GM12892 (cell line): Measurements from ENCODE around the gene KREMEN1.

Experiments used
- DNase-seq: peaks from one replicate; pipeline ENCODE4 v3.0.0; 2011; ENCODE audit not compliant: insufficient read length
- FAIRE-seq: peaks from 2 replicates; lab custom pipeline; 2011; peaks lifted over from hg19 to GRCh38; lab: Jason Lieb, UNC
- POLR2A ChIP-seq: IDR thresholded peaks from 2 replicates; pipeline ENCODE4 v1.6.1; 2011; ENCODE audit warnings: low read depth, low read length, control low read depth
- POLR2AphosphoS5 ChIP-seq: IDR thresholded peaks from 2 replicates; pipeline ENCODE4 v1.6.1; 2011; ENCODE audit warnings: low read depth, low read length, control low read depth
- TAF1 ChIP-seq: IDR thresholded peaks from 2 replicates; pipeline ENCODE4 v1.6.1; 2011; ENCODE audit warnings: low read depth, mild to moderate bottlenecking, control low read depth, low read length, borderline replicate concordance

Gene KREMEN1

DNA sequence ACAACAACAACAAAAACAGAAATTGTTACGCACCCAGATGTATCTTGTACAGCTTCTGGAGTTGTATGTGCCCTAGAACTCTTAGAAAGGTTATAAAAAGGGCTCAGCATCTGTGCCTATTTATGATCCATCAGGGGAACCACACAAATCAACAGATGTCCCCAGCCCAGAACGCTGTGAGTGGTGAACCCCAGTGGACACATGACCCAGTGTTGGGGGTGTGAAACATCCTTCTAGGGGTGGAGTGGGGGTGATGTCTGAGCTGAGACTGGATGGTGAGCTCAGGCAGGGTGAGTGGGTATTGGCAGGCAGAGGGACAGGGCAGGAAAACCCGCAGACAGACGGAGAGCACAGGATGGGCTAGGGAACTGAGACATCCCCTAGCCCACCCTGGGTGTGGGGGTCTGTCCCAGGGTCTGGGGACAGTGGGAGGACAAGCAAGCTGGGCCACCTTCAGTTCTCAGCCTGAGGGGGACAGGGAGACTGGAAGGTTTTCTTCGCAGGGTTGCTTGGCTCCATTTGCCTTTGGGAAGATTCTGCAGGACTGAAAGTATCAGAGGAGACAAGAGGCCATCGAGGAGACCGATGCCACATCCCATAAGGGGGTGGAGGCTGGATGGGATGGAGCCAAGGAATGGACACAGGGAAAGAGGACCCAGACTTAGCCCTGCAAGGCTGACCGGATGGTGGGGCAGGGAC is 127.0 kb downstream of the KREMEN1 start:
- FAIRE-seq (peak; percentile 5), DNase-seq (no peak)
- TF ChIP-seq TAF1 = no peak
- no peak for TF ChIP-seq POLR2AphosphoS5
- no peak for TF ChIP-seq POLR2A

- FAIRE-seq (no peak), DNase-seq (no peak)
- TF ChIP-seq TAF1 (no peak), POLR2A (no peak), POLR2AphosphoS5 (no peak)
Observed at GRCh38 chr22:29200901-29201300, 128.1 kb downstream of the KREMEN1 start.

- DNase-seq (no peak), FAIRE-seq (no peak)
- TF ChIP-seq POLR2A (no peak), POLR2AphosphoS5 (no peak), TAF1 (no peak)
Observed at GRCh38 chr22:29201782-29202181, 128.9 kb downstream of the KREMEN1 start.

- DNase-seq (peak; percentile 85), FAIRE-seq (peak; percentile 97)
- TF ChIP-seq POLR2AphosphoS5 = peak; percentile 88
- TF ChIP-seq POLR2A = peak; percentile 63
- TF ChIP-seq TAF1 = no peak; the same call in 1 of the 2 replicates
Observed at GRCh38 chr22:29202212-29203192, 129.7 kb downstream of the KREMEN1 start.

DNA sequence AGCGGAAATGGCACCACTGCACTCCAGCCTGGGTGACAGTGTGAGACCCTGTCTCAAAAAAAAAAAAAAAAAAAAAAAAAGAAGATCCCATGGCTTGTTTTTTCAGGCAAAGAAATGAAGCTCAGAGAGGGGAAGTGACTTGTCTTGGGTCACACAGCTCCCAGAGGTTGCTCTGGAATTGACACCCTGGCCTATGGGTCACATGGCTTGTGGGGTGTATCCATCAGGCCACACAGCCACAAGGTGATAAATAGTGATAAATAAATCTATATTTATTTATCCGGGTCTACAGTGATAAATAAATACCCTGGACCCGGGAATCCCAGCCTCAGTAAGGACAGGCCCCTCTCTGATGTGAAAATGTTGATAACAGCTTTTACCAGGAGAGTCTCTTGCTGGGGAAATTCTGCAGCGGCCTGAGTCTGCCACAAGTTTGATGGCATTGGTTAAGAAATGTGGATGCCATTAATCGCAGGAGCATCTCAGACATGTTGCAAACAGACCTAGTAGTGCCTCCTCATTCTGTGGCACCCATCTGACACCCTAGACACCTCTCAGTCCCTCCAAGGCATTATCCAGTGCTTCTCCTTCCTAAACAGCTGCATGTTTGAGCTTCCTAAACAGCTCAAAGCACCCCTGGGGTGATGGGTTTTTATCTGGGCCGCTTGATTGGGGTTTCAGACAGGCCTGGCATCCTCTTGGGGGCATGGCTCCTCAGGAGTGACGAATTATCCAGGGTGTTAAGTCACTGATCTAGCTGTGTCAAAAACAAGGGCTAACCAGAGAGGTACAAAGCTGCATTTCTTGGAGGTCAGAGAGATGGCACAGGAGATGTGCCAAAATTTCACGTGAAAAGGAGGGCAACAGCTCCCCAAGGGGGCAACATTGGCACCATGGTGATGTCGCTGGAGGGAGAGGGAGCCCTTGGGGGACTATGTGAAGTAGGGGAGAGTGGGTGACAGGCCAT is 130.9 kb downstream of the KREMEN1 start:
- FAIRE-seq (peak; percentile 88), DNase-seq (no peak)
- TF ChIP-seq TAF1 = no peak
- no peak; the same call in 1 of the 2 replicates for TF ChIP-seq POLR2A
- no peak for TF ChIP-seq POLR2AphosphoS5

DNA sequence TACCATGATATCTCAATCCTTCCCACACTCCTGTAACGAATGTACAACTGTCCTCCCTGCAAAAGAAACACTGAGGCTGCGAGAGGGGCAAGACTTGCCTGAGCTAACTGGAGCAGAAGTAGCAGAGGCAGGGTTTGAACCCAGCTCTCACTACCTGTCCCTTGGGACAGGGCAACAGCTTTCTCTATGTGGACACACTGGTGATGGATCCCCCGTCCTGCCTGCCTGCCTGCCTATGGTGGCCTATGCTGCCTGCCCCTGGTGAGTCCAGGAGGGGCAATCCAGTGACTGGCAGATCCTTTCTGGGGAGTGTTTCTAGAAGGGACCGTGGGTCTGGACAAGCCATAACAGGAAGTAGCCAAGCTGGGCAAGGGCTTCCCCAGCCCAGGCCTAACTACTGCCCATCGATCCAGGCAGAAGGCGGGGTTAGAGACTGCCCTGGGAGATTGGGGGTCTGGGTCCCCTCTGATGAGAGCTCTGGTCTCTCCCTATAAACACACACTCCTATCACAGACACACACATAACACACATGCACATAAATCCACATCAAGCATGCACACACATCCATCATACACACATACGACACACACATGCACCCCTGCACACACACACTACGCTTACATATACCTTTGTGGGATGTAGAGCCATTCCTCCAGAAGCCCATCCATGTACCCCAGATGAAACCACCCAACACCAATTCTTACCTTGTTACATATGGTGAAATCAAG is 131.8 kb downstream of the KREMEN1 start:
- peak; percentile 66 for FAIRE-seq
- no peak for TF ChIP-seq POLR2A
- no peak for TF ChIP-seq TAF1
- no peak for TF ChIP-seq POLR2AphosphoS5
- DNase-seq = no peak

DNA sequence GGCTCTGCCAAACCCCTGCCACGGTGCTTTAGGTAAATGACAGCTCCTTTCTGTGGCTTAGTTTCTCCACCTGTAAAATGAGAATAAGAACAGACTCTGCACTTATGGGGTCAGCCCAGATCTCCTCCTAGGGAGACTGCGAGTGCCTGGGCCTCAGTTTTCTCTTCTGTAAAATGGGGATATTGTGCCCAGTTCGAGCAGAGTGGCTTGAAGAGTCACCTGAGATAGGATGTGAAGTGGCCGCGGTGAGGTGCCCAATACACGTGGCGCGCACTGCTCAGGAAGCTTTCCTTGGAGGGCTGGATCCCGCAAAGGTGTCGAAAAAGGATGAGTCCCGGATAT is 132.4 kb downstream of the KREMEN1 start:
- FAIRE-seq = no peak
- no peak for DNase-seq
- no peak for TF ChIP-seq POLR2AphosphoS5
- TF ChIP-seq POLR2A = no peak
- no peak for TF ChIP-seq TAF1

GRCh38 chr22:29205594-29206371 is 132.9 kb downstream of the KREMEN1 start, which contains the start of gene EMID1:
EMID1 (plus strand) TSS chr22:29205896; CDS start chr22:29206039, 143 bp downstream.
- DNase-seq (no peak), FAIRE-seq (peak; percentile 85)
- TF ChIP-seq POLR2A = peak; percentile 47; the same call in 1 of the 2 replicates
- no peak for TF ChIP-seq TAF1

DNA sequence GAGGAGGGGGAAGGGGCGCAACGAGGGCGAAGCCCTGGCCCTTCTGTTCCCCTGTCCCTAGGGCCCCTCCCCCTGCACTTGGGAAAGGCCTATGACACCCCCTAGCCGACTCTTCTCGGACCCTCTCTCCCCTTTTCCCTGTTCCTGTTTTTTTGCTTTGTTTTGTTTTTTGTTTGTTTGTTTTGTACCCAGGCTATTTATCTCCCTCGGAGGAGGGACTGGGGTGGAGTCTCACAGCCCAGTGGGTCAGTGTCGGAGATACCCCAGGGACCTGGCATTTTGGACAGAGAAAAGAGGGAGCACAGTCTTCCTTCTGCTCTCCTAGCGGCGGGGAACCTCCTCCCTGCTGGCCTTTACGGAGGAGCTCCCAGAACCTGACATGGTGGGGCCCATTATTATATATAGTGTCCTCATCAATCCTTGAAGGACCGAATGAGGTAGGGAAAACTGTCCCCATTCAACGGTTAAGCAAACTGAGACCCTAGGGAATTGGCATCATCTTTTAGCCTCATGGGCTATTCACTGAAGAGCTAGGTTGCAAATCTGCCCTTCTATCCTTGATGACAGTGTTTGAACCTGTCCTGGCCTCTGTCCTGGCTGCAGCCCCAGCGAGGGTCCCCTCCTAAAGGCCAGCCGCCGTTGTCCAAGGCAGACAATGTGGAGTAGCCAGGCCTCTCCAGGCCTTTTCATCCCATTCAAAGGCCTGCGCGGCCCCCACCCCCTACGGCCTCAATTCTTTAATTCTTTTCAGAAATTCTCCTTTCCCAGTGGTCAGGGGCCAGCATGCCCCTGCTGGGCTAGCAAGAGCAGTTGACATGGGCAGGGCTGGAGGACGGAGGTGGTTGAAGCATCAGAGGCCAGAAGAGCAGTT is 133.8 kb downstream of the KREMEN1 start:
- DNase-seq (no peak), FAIRE-seq (no peak)
- TF ChIP-seq POLR2AphosphoS5 = no peak
- no peak for TF ChIP-seq POLR2A
